Gastroesophageal sphincter (tissue), 3 donors: Measurements from ENCODE around the gene CACNA1C.

ENCODE experiments used
- POLR2A ChIP-seq, 2 donors: fragments of 450-650 bp; IDR thresholded peaks; one replicate each; pipeline ENCODE4 v1.6.1; 2017; ENCODE audit warnings: antibody characterized with exemption in 2 of 2, mild to moderate bottlenecking in 2 of 2, moderate library complexity in 1 of 2
- TF ChIP-seq, protein P1 (sequence below), 4 experiments: fragments of 200-600 bp in 2 of 4; fragments of 450-650 bp in 2 of 4; sonication (generic) in 1 of 4; IDR thresholded peaks; one replicate each; pipeline ENCODE4 v1.5.1; 2017 to 2019; ENCODE audit warnings: antibody characterized with exemption in 4 of 4, mild to moderate bottlenecking in 2 of 4, moderate library complexity in 2 of 4

DNA sequence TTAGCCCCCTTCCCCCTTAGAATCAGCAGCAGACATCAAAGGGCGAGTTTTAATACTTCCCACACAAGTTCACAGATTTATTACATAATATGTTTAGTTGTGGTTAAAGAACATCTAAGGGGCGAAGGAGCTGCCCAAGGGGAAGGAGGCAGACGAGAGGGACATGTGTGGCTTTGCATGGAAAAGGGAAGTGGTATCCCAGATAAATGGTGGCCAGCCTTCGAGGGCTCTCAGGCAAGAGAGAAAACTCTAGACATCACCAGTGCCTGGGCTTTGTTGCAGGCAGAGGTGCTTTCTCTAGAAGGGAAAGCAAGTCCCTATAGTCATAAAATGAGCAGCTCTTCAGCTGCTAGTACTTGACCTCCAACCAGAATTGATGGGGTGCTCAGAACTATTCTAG is 121.2 kb downstream of the CACNA1C start:
- TF ChIP-seq, protein P1, sequence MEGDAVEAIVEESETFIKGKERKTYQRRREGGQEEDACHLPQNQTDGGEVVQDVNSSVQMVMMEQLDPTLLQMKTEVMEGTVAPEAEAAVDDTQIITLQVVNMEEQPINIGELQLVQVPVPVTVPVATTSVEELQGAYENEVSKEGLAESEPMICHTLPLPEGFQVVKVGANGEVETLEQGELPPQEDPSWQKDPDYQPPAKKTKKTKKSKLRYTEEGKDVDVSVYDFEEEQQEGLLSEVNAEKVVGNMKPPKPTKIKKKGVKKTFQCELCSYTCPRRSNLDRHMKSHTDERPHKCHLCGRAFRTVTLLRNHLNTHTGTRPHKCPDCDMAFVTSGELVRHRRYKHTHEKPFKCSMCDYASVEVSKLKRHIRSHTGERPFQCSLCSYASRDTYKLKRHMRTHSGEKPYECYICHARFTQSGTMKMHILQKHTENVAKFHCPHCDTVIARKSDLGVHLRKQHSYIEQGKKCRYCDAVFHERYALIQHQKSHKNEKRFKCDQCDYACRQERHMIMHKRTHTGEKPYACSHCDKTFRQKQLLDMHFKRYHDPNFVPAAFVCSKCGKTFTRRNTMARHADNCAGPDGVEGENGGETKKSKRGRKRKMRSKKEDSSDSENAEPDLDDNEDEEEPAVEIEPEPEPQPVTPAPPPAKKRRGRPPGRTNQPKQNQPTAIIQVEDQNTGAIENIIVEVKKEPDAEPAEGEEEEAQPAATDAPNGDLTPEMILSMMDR (IDR thresholded peaks at IDR 0.05): no peak
- TF ChIP-seq POLR2A (IDR thresholded peaks at IDR 0.05): no peak
